ENCODE measurements around the gene ADGRL3. TPM values are rescaled to one million over a fixed set of nuclear protein-coding genes. Genes with fewer than 3 reads are reported as not detected.

ADGRL3 gene
- total RNA-seq, 3 donors from 2014 or later, result 4.3 to 10.8 (median 4.3) TPM

DNA sequence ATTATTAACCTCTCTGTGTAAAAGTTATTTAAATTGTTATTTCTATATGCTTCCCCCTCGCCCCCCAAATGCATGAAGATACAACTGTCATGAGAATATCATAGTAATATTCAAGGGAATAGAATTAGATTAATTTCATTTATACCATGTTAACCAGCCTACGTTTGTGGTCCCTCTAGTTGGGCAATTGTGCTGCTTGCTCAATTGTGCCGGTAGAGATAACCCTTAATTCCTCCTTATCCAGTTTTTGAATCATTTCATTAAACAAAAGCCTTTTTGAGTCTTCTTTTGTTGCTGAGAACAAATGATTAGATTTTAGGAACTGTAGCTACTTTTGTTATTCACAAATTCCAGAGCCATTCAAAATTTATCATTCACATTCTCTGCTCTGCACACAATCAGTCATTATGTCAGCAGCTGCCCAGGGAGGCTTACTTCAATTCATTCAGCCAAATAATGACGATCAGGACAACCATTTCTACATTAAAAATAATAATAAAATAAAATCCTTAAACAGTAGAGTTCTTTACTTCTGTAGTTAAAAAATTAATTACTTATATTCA is 98.1 kb downstream of the ADGRL3 start:
- Histone ChIP-seq H3K36me3 (ENCODE audit: low read depth) (no peaks in the 10 kb centered on the region), H3K9me3 (no peaks in the 10 kb centered on the region), H3K4me3 (no peak overlapping the region), H3K4me1 (ENCODE audit: low read depth) (no peaks in the 10 kb centered on the region)
- ATAC-seq, result no peak
- no peak for DNase-seq
- TF ChIP-seq, protein P1, sequence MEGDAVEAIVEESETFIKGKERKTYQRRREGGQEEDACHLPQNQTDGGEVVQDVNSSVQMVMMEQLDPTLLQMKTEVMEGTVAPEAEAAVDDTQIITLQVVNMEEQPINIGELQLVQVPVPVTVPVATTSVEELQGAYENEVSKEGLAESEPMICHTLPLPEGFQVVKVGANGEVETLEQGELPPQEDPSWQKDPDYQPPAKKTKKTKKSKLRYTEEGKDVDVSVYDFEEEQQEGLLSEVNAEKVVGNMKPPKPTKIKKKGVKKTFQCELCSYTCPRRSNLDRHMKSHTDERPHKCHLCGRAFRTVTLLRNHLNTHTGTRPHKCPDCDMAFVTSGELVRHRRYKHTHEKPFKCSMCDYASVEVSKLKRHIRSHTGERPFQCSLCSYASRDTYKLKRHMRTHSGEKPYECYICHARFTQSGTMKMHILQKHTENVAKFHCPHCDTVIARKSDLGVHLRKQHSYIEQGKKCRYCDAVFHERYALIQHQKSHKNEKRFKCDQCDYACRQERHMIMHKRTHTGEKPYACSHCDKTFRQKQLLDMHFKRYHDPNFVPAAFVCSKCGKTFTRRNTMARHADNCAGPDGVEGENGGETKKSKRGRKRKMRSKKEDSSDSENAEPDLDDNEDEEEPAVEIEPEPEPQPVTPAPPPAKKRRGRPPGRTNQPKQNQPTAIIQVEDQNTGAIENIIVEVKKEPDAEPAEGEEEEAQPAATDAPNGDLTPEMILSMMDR (IDR thresholded peaks at IDR 0.05), result no peak
- intact Hi-C loops (cut with DNase I, micrococcal nuclease), result no loop called here

- no peak overlapping the region for H3K4me3 ChIP-seq
- ATAC-seq (no peak), DNase-seq (no peak)
- H3K4me1 ChIP-seq (ENCODE audit: low read depth), result no peaks in the 10 kb centered on the region
- H3K36me3 ChIP-seq (ENCODE audit: low read depth), result no peaks in the 10 kb centered on the region
- no peaks in the 10 kb centered on the region for H3K9me3 ChIP-seq
- intact Hi-C loops (cut with DNase I, micrococcal nuclease), result no loop called here
- TF ChIP-seq, protein P1 (IDR thresholded peaks at IDR 0.05), result no peak
Measured at GRCh38 chr4:61299316-61299715, 99.2 kb downstream of the ADGRL3 start.

DNA sequence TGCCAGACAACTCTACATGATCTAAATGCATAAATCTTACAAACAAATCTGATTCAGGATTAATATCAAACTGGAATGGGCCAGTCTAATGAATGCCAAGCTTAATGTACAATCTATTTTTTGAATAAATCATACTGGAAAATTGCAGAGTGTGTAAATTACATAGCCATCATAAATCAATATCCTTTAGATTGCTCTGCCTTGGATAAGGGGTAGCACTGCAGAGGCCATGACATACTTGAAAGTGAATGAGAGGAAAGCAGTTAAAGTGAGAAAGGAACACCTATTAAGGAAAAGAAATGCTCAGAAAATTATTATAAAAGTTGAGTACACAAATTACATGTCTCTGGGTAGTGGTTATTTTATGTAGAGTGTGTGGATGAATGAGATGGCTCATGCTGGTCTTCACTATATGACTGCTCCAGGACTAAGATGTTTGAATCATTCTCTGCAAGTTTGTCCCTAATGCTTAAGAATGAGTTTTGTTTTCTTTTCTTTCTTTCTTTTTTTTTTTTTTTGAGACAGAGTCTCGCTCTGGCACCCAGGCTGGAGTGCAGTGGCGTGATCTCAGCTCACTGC is 100.2 kb downstream of the ADGRL3 start:
- Histone ChIP-seq H3K4me3 (no peak overlapping the region), H3K4me1 (ENCODE audit: low read depth) (no peaks in the 10 kb centered on the region), H3K36me3 (ENCODE audit: low read depth) (no peaks in the 10 kb centered on the region), H3K9me3 (no peaks in the 10 kb centered on the region)
- intact Hi-C loops (cut with DNase I, micrococcal nuclease), result no loop called here
- no peak for DNase-seq
- TF ChIP-seq, protein P1 (IDR thresholded peaks at IDR 0.05), result no peak
- ATAC-seq, result no peak

GRCh38 chr4:61301271-61301670 is 101.1 kb downstream of the ADGRL3 start:
- no peak for DNase-seq
- no peak for ATAC-seq

DNA sequence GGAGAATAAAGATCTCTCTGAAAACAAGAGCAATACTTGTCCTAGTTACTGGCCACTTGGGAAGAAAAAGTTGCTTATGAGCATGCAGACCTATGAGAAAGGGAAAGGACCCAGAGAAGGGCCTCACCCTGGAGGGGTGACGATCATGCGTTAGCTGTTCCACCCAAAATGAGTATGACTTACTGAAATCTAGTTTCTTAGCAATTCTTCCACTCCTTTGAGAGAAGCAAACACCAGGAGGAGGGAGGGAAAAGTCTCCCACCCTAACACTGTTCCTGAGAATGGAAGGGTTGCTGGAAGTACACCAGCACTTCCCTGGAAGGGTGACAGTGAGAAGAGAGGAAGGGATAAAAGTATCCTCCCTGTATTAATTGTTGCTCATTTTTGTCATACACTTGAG is 107.9 kb downstream of the ADGRL3 start:
- Histone ChIP-seq H3K4me1 (ENCODE audit: low read depth) (no peaks in the 10 kb centered on the region), H3K4me3 (no peak overlapping the region), H3K9me3 (no peaks in the 10 kb centered on the region), H3K36me3 (ENCODE audit: low read depth) (no peaks in the 10 kb centered on the region)
- intact Hi-C loops (cut with DNase I, micrococcal nuclease), result no loop called here
- TF ChIP-seq, protein P1 (IDR thresholded peaks at IDR 0.05), result no peak
- DNase-seq, result no peak
- ATAC-seq, result no peak

More at GRCh38 chr4:61301271-61301670, 101.1 kb downstream of the ADGRL3 start:
- intact Hi-C loops (cut with DNase I, micrococcal nuclease), result no loop called here
- Histone ChIP-seq H3K4me3 (no peak overlapping the region), H3K36me3 (ENCODE audit: low read depth) (no peaks in the 10 kb centered on the region), H3K4me1 (ENCODE audit: low read depth) (no peaks in the 10 kb centered on the region), H3K9me3 (no peaks in the 10 kb centered on the region)
- TF ChIP-seq, protein P1 (IDR thresholded peaks at IDR 0.05), result no peak
